ENCODE data around the gene L2HGDH. TPM values are rescaled to one million over a fixed set of nuclear protein-coding genes. Genes with fewer than 3 reads are reported as not detected.

The L2HGDH gene
- polyA plus RNA-seq, 1 donor (not counting 4 experiments of a cell fraction or from before 2014, with no cell fraction given), result 7.9 TPM

DNA sequence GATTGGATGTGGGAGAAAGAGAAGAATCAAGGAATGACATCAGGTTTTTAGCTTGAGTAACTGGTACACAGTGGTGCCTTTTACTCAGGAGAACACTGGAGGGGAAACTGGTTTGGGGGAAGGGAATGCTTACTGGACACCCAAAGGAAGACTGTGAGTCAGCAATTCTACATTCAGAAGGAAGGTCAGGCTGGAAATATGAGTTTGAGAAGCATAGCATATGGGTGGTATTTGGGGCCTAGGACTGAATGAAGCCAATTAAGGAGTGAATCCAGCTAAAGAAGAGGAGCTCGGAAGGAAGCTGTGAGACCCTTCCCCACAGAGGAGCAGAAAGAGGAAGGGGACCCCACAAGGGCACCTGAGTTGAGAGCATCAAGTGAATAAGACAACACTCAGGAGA lies 35.5 kb upstream of the L2HGDH start:
- H3K9ac ChIP-seq (ENCODE audit: control insufficient read depth, extremely low read depth, insufficient read depth, low read length), result no peak overlapping the region
- H3K4me1 ChIP-seq (ENCODE audit: control insufficient read depth, extremely low read depth, insufficient read depth, low read length), result peaks cover 32% of the 10 kb centered on the region
- FAIRE-seq (peak; percentile 52), DNase-seq (ENCODE audit: low read depth, low spot score) (no peak)
- no peaks in the 10 kb centered on the region for H3K27me3 ChIP-seq (ENCODE audit: control insufficient read depth, extremely low read depth, insufficient read depth, low read length)
- H3K9me3 ChIP-seq (ENCODE audit: control insufficient read depth, low read depth, low read length), result no peaks in the 10 kb centered on the region
- dilution Hi-C loops (cut with MboI; ENCODE audit: extremely low pct_ligation_motif_present, low sequenced_read_pairs), result no loop called here
- H3K79me2 ChIP-seq (ENCODE audit: control insufficient read depth, insufficient read depth, low read length), result no peaks in the 10 kb centered on the region
- H3K4me3 ChIP-seq (ENCODE audit: control insufficient read depth in 2 of 3, extremely low read depth in 1 of 3, insufficient read depth in 2 of 3, low read depth in 1 of 3, low read length in 3 of 3), result no peak overlapping the region
- no peaks in the 10 kb centered on the region for H3K9me1 ChIP-seq (ENCODE audit: control insufficient read depth, extremely low read depth, insufficient read depth, low read length)
- no peaks in the 10 kb centered on the region for H4K20me1 ChIP-seq (ENCODE audit: control insufficient read depth, extremely low read depth, insufficient read depth, low read length)
- H3K4me2 ChIP-seq (ENCODE audit: control insufficient read depth, extremely low read depth, insufficient read depth, low read depth, low read length), result peak overlapping the region; percentile 1
- H2AFZ ChIP-seq (ENCODE audit: control insufficient read depth, low read length), result no peak overlapping the region
- TF ChIP-seq CTCF (optimal IDR thresholded peaks at IDR 0.05 in 1 of 3, IDR thresholded peaks at IDR 0.05 in 1 of 3, conservative IDR thresholded peaks at IDR 0.05 in 1 of 3; ENCODE audit: extremely low read depth in 1 of 3, insufficient read depth in 2 of 3, low read length in 3 of 3), result no peak
- TF ChIP-seq EZH2 (IDR thresholded peaks at IDR 0.05; ENCODE audit: low read length), result no peak
- no peaks in the 10 kb centered on the region for H3K36me3 ChIP-seq (ENCODE audit: control insufficient read depth in 2 of 2, extremely low read depth in 1 of 2, insufficient read depth in 2 of 2, low read length in 2 of 2)
- H3K27ac ChIP-seq (ENCODE audit: control insufficient read depth, insufficient read depth, low read length), result peak overlapping the region; percentile 4

GRCh38 chr14:50345846-50346422 lies 33.9 kb upstream of the L2HGDH start:
- TF ChIP-seq CTCF (optimal IDR thresholded peaks at IDR 0.05 in 1 of 3, IDR thresholded peaks at IDR 0.05 in 1 of 3, conservative IDR thresholded peaks at IDR 0.05 in 1 of 3; ENCODE audit: extremely low read depth in 1 of 3, insufficient read depth in 2 of 3, low read length in 3 of 3) (no peak), EZH2 (IDR thresholded peaks at IDR 0.05; ENCODE audit: low read length) (no peak)
- H3K4me2 ChIP-seq (ENCODE audit: control insufficient read depth, extremely low read depth, insufficient read depth, low read depth, low read length), result no peak overlapping the region
- no peaks in the 10 kb centered on the region for H3K9me3 ChIP-seq (ENCODE audit: control insufficient read depth, low read depth, low read length)
- FAIRE-seq (no peak), DNase-seq (ENCODE audit: low read depth, low spot score) (no peak)
- no peak overlapping the region for H3K9ac ChIP-seq (ENCODE audit: control insufficient read depth, extremely low read depth, insufficient read depth, low read length)
- no peaks in the 10 kb centered on the region for H3K9me1 ChIP-seq (ENCODE audit: control insufficient read depth, extremely low read depth, insufficient read depth, low read length)
- H3K27me3 ChIP-seq (ENCODE audit: control insufficient read depth, extremely low read depth, insufficient read depth, low read length), result no peaks in the 10 kb centered on the region
- no peak overlapping the region for H3K27ac ChIP-seq (ENCODE audit: control insufficient read depth, insufficient read depth, low read length)
- no peaks in the 10 kb centered on the region for H4K20me1 ChIP-seq (ENCODE audit: control insufficient read depth, extremely low read depth, insufficient read depth, low read length)
- dilution Hi-C loops (cut with MboI; ENCODE audit: extremely low pct_ligation_motif_present, low sequenced_read_pairs), result no loop called here
- peaks cover 36% of the 10 kb centered on the region for H3K4me1 ChIP-seq (ENCODE audit: control insufficient read depth, extremely low read depth, insufficient read depth, low read length)
- no peaks in the 10 kb centered on the region for H3K79me2 ChIP-seq (ENCODE audit: control insufficient read depth, insufficient read depth, low read length)
- no peak overlapping the region for H2AFZ ChIP-seq (ENCODE audit: control insufficient read depth, low read length)
- no peaks in the 10 kb centered on the region for H3K36me3 ChIP-seq (ENCODE audit: control insufficient read depth in 2 of 2, extremely low read depth in 1 of 2, insufficient read depth in 2 of 2, low read length in 2 of 2)
- H3K4me3 ChIP-seq (ENCODE audit: control insufficient read depth in 2 of 3, extremely low read depth in 1 of 3, insufficient read depth in 2 of 3, low read depth in 1 of 3, low read length in 3 of 3), result no peak overlapping the region

All from keratinocyte (primary cell).